Measurements from ENCODE around the gene TMEM115. TPM values are rescaled to one million over a fixed set of nuclear protein-coding genes. Genes with fewer than 3 reads are reported as not detected.

The TMEM115 gene
- total and polyA plus RNA-seq, 2 donors (not counting 3 experiments of a cell fraction or from before 2014, with no cell fraction given), result 44.7 to 65.5 TPM

DNA sequence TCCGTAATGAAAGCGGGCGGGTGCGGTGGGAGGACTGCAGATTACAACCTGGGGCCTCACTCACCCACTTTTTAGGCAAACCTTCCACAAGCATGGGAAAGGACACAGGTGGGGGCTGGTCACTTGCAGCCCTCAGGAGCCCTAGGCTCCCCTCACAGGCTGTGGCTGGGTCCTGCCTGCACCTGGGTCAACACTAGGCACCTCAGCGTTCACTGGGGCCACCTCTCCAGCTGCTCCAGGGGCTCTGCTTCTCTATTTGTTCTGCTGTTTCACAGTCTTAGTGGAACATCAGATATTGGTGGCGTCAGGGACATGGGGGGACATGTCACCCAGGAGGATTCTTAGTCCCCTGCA is 30.1 kb upstream of the TMEM115 start:
- no peaks in the 10 kb centered on the region for H3K27me3 ChIP-seq (ENCODE audit: control insufficient read depth in 2 of 2, insufficient read depth in 2 of 2, low read length in 2 of 2)
- dilution Hi-C loops (cut with MboI; ENCODE audit: extremely low pct_ligation_motif_present, low sequenced_read_pairs), result no loop called here
- no peak overlapping the region for H3K9ac ChIP-seq (replicated peaks; ENCODE audit: extremely low read depth, insufficient read depth, low read length)
- H3K27ac ChIP-seq (ENCODE audit: insufficient read depth, low read depth, low read length), result no peak overlapping the region
- DNase-seq (ENCODE audit: low read depth, low spot score), result no peak
- POLR2A ChIA-PET, result no interaction called here
- CTCF ChIA-PET, result no interaction called here
- no peaks in the 10 kb centered on the region for H3K36me3 ChIP-seq (ENCODE audit: control insufficient read depth in 2 of 2, extremely low read depth in 1 of 2, insufficient read depth in 2 of 2, low read length in 2 of 2)
- no peaks in the 10 kb centered on the region for H3K79me2 ChIP-seq (ENCODE audit: control insufficient read depth, insufficient read depth, low read length)
- no peak for FAIRE-seq
- no peak overlapping the region for H2AFZ ChIP-seq (ENCODE audit: low read depth, low read length)
- intact Hi-C loops (cut with micrococcal nuclease), result no loop called here
- no peak overlapping the region for H3K4me2 ChIP-seq (ENCODE audit: insufficient read depth, low read length)
- H3K9me3 ChIP-seq (replicated peaks; ENCODE audit: control insufficient read depth, insufficient read depth, low read length), result no peaks in the 10 kb centered on the region
- H3K4me1 ChIP-seq (ENCODE audit: control insufficient read depth, extremely low read depth, insufficient read depth, low read length), result no peaks in the 10 kb centered on the region
- H4K20me1 ChIP-seq (replicated peaks; ENCODE audit: control insufficient read depth, extremely low read depth, insufficient read depth, low read length), result no peaks in the 10 kb centered on the region
- TF ChIP-seq, protein P1, sequence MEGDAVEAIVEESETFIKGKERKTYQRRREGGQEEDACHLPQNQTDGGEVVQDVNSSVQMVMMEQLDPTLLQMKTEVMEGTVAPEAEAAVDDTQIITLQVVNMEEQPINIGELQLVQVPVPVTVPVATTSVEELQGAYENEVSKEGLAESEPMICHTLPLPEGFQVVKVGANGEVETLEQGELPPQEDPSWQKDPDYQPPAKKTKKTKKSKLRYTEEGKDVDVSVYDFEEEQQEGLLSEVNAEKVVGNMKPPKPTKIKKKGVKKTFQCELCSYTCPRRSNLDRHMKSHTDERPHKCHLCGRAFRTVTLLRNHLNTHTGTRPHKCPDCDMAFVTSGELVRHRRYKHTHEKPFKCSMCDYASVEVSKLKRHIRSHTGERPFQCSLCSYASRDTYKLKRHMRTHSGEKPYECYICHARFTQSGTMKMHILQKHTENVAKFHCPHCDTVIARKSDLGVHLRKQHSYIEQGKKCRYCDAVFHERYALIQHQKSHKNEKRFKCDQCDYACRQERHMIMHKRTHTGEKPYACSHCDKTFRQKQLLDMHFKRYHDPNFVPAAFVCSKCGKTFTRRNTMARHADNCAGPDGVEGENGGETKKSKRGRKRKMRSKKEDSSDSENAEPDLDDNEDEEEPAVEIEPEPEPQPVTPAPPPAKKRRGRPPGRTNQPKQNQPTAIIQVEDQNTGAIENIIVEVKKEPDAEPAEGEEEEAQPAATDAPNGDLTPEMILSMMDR (IDR thresholded peaks at IDR 0.05; ENCODE audit: extremely low read depth in 1 of 2, insufficient read depth in 1 of 2, low read depth in 1 of 2, low read length in 2 of 2), result no peak
- TF ChIP-seq JUN (IDR thresholded peaks at IDR 0.05; ENCODE audit: borderline replicate concordance, insufficient read depth, insufficient read length, low read depth) (no peak), GATA2 (IDR thresholded peaks at IDR 0.05; ENCODE audit: insufficient read depth, insufficient read length, low read depth, low read length) (no peak), POLR2A (IDR thresholded peaks at IDR 0.05; ENCODE audit: low read depth, low read length) (no peak), MYC (IDR thresholded peaks at IDR 0.05; ENCODE audit: low read depth, low read length) (no peak), POLR2AphosphoS5 (IDR thresholded peaks at IDR 0.05; ENCODE audit: insufficient read depth, low read depth, low read length) (no peak)
- TF ChIP-seq, protein P2, sequence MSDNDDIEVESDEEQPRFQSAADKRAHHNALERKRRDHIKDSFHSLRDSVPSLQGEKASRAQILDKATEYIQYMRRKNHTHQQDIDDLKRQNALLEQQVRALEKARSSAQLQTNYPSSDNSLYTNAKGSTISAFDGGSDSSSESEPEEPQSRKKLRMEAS (IDR thresholded peaks at IDR 0.05; ENCODE audit: insufficient read depth, insufficient read length), result no peak
- H3K9me1 ChIP-seq (replicated peaks; ENCODE audit: control insufficient read depth, extremely low read depth, insufficient read depth, low read length), result no peaks in the 10 kb centered on the region
- no peak overlapping the region for H3K4me3 ChIP-seq (replicated peaks in 1 of 3; ENCODE audit: insufficient read depth in 1 of 3, low read depth in 1 of 3, low read length in 3 of 3)
- BruUV-seq (replicated peaks), result no TSS peak
